Activated CD8-positive, alpha-beta memory T cell treated with anti-CD3 and anti-CD28 coated beads, Interleukin-2, amount 10 ng/mL, durations not matched to agents 7 days and 5 days (primary cell): ENCODE data around the gene ZKSCAN3. TPM values are rescaled to one million over a fixed set of nuclear protein-coding genes. Genes with fewer than 3 reads are reported as not detected.
"Not testable (repeated sequence)": the region's sequence is repeated elsewhere in the genome, so short reads cannot be mapped to it uniquely, and the experiment has no call there.

ENCODE experiments used
- ATAC-seq: fragments of 150-1000 bp; cut with Tn5 transposase; one replicate; pipeline ENCODE4 v1.10.0; 2021; ENCODE audit warnings: moderate library complexity
- CTCF ChIA-PET: fragments of 350-600 bp; sonication (Branson Sonifier 250); formaldehyde crosslinking; loops from one replicate; lab custom pipeline; 2021; ENCODE audit warnings: antibody characterized with exemption; lab: Charles Lee
- DNase-seq: peaks from one replicate; pipeline ENCODE4 v3.0.0-alpha.2; 2020
- H3K27ac Mint-ChIP-seq: one replicate; pipeline ENCODE4 v1.8.0; 2021; ENCODE audit warnings: mild to moderate bottlenecking, mixed read lengths
- H3K27me3 Mint-ChIP-seq: one replicate; pipeline ENCODE4 v1.8.0; 2021; ENCODE audit warnings: mixed read lengths
- H3K36me3 Mint-ChIP-seq: one replicate; pipeline ENCODE4 v1.8.0; 2021; ENCODE audit warnings: mild to moderate bottlenecking, mixed read lengths
- H3K4me1 Mint-ChIP-seq: one replicate; pipeline ENCODE4 v1.8.0; 2021; ENCODE audit warnings: mixed read lengths
- H3K4me3 Mint-ChIP-seq: one replicate; pipeline ENCODE4 v1.8.0; 2021; ENCODE audit warnings: mild to moderate bottlenecking, moderate library complexity, mixed read lengths
- H3K9me3 Mint-ChIP-seq: one replicate; pipeline ENCODE4 v1.8.0; 2022; ENCODE audit warnings: low read depth, mixed read lengths
- total RNA-seq, 2 experiments: library from RNA; stranded (reverse); gene quantifications; one replicate each; pipeline ENCODE4 v1.2.3, GENCODE V29; 2021

ZKSCAN3 gene
- total RNA-seq, 2 experiments from 2014 or later: 4.1 to 5.5 TPM

DNA sequence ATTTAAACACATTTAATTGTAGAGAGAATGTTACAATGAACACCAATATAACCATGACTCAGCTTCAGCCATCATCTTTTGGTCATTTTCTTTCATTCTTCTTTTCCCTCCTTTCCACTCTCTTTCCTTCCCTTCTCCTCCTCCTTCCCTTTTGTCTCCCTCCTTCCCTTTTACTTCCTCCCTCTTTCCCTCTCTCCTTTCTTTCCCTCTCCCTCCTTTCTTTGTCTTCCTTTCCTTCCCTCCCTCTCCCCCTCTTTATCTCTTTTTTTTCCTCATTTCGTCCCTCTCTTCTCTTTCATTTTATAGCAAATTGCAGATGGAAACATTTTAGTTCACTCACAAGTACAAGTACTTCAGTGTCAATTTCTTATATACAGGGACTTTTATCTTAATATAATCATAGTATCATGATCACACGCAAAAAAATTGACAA is 1.8 kb downstream of the ZKSCAN3 start:
- Mint-ChIP-seq H3K27ac (no peak overlapping the region), H3K4me3 (no peak overlapping the region)

GRCh38 chr6:28353356-28353755 is 3.6 kb downstream of the ZKSCAN3 start:
- no peak for ATAC-seq
- Mint-ChIP-seq H3K4me3 (no peak overlapping the region), H3K27me3 (no peaks in the 10 kb centered on the region), H3K36me3 (peaks cover 6% of the 10 kb centered on the region), H3K9me3 (no peaks in the 10 kb centered on the region), H3K4me1 (peaks cover 39% of the 10 kb centered on the region), H3K27ac (no peak overlapping the region)
- DNase-seq: no peak
- CTCF ChIA-PET: interaction anchor here (0.6 to 1.3 kb wide), 2 partner anchors 10 to 111 kb away, joined by 3 read pairs; no protein-coding TSS in a partner anchor

More for the DNA sequence above, 1.8 kb downstream of the ZKSCAN3 start:
- Mint-ChIP-seq H3K27me3 (peaks cover 13% of the 10 kb centered on the region), H3K4me1 (peaks cover 37% of the 10 kb centered on the region), H3K9me3 (no peaks in the 10 kb centered on the region), H3K36me3 (peaks cover 6% of the 10 kb centered on the region)
- ATAC-seq (no peak), DNase-seq (no peak)
- CTCF ChIA-PET: no interaction called here

- no peaks in the 10 kb centered on the region for H3K27me3 Mint-ChIP-seq
- no peak overlapping the region for H3K4me3 Mint-ChIP-seq
- H3K27ac Mint-ChIP-seq: no peak overlapping the region
- peaks cover 39% of the 10 kb centered on the region for H3K4me1 Mint-ChIP-seq
- ATAC-seq (no peak), DNase-seq (no peak)
- no peaks in the 10 kb centered on the region for H3K9me3 Mint-ChIP-seq
- H3K36me3 Mint-ChIP-seq: peaks cover 6% of the 10 kb centered on the region
- CTCF ChIA-PET: interaction anchor here (0.6 to 3.7 kb wide), 3 partner anchors 10 to 111 kb away, joined by 3 to 18 read pairs (median 3); partner anchors contain the start of gene ZSCAN31
Measured at GRCh38 chr6:28353981-28354676, 4.4 kb downstream of the ZKSCAN3 start.

DNA sequence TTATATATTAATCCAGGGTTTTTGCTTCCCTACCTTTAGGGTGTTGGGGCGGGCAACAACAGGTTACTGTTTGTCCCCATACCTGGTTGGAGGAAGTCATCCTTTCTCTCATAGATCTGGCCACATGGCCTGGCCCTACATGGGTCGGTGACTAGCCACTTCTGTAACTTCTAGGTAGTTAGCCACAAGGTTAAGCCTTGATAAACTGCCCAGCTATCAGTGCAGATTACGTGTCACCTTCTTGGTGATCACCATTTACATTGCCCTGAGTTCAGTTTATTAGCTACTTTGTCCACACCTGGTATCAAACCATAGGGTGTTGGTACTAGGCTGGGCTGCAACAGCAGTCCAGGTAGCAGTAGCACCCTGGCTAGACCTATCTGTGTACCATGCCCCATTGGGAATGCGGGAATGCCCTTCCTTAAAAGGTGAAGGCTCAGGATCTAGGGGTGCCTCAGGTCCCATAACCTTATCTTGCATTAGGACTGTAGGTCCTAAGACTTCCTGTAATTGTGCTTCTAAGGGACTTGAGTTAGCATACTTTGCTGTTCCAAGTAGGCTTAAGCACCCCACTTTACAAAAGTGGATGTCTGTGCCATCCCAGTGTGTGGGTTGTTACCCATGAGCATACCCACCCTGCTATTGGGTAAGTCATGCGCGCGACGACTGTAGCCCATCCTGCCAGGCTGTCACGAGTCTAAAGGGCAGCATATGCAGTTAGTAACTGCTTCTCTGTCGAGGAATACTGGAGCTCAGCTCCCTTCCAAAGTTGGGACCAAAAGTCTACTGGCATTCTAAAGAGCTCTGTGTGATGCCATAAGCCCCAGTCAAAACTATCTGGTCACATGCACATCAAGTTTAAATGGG is 5.2 kb downstream of the ZKSCAN3 start:
- Mint-ChIP-seq H3K27ac (no peak overlapping the region), H3K27me3 (no peaks in the 10 kb centered on the region), H3K9me3 (no peaks in the 10 kb centered on the region), H3K4me3 (peak overlapping the region; percentile 85), H3K36me3 (peaks cover 6% of the 10 kb centered on the region), H3K4me1 (peaks cover 33% of the 10 kb centered on the region)
- CTCF ChIA-PET: interaction anchor here (0.9 to 3.7 kb wide), 17 partner anchors 9 to 251 kb away, joined by 3 to 18 read pairs (median 6); partner anchors contain the start of genes ZKSCAN4, ZKSCAN8, ZSCAN16 and ZSCAN26
- no peak for ATAC-seq
- no peak for DNase-seq

- Mint-ChIP-seq H3K4me1 (peaks cover 23% of the 10 kb centered on the region), H3K27me3 (no peaks in the 10 kb centered on the region), H3K9me3 (no peaks in the 10 kb centered on the region), H3K4me3 (peak overlapping the region; percentile 85), H3K36me3 (peaks cover 6% of the 10 kb centered on the region), H3K27ac (peak overlapping the region; percentile 85)
- CTCF ChIA-PET: interaction anchor here (0.6 to 3.7 kb wide), 40 partner anchors 8 to 1209 kb away, joined by 3 to 18 read pairs (median 4); partner anchors contain the start of genes PGBD1, ZKSCAN4, ZKSCAN8 and ZSCAN16
- ATAC-seq (peak; percentile 86), DNase-seq (peak; percentile 77)
Measured at GRCh38 chr6:28355743-28356665, 6.3 kb downstream of the ZKSCAN3 start.

DNA sequence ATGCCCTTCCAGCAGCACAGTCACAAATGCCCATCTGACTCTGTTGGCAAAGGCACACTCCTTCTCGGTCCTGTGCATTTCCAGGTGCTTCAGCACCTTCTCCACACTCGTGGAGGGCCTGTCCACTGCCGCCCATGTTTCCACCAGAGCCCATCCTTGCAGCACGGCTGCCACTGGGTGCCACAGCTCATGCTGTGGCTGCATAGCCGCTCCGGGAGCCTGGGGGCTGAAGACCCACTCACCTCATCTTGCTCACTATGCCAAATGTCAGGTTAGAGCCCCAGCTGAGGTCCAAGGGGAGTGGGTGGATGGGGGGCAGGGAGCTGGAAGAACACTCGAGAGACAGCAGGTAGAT is 6.9 kb downstream of the ZKSCAN3 start:
- no peaks in the 10 kb centered on the region for H3K9me3 Mint-ChIP-seq
- no peak overlapping the region for H3K27ac Mint-ChIP-seq
- no peak overlapping the region for H3K4me3 Mint-ChIP-seq
- peaks cover 18% of the 10 kb centered on the region for H3K4me1 Mint-ChIP-seq
- ATAC-seq (no peak), DNase-seq (no peak)
- H3K27me3 Mint-ChIP-seq: no peaks in the 10 kb centered on the region
- CTCF ChIA-PET: interaction anchor here (0.6 to 3.7 kb wide), 28 partner anchors 8 to 462 kb away, joined by 3 to 18 read pairs (median 5); partner anchors contain the start of genes PGBD1, ZKSCAN8, ZSCAN16 and ZSCAN26
- peaks cover 6% of the 10 kb centered on the region for H3K36me3 Mint-ChIP-seq

DNA sequence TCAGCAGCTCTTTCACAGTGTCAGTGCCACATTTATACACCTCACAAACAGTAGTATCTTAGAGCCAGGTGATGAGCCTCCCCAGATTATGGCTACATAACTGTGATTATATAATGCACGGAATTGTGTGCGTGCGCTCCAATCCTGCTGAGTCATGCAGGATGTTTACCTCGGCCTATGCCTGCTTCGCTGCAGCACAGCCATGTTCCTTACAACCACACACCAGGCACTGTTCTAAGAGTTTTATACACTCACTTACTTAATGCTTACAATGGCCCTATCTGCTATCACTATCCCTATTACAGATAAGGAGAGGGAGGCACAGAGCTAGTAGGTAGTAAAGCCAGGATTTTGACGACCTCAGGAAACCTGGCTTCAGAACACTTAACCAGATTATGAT is 7.3 kb downstream of the ZKSCAN3 start:
- H3K9me3 Mint-ChIP-seq: no peaks in the 10 kb centered on the region
- peaks cover 4% of the 10 kb centered on the region for H3K36me3 Mint-ChIP-seq
- ATAC-seq (no peak), DNase-seq (no peak)
- H3K27ac Mint-ChIP-seq: no peak overlapping the region
- H3K27me3 Mint-ChIP-seq: no peaks in the 10 kb centered on the region
- H3K4me3 Mint-ChIP-seq: no peak overlapping the region
- H3K4me1 Mint-ChIP-seq: peaks cover 15% of the 10 kb centered on the region
- CTCF ChIA-PET: interaction anchor here (0.9 to 3.7 kb wide), 3 partner anchors 8 to 232 kb away, joined by 3 to 18 read pairs (median 6); partner anchors contain the start of genes ZSCAN16 and ZSCAN31

DNA sequence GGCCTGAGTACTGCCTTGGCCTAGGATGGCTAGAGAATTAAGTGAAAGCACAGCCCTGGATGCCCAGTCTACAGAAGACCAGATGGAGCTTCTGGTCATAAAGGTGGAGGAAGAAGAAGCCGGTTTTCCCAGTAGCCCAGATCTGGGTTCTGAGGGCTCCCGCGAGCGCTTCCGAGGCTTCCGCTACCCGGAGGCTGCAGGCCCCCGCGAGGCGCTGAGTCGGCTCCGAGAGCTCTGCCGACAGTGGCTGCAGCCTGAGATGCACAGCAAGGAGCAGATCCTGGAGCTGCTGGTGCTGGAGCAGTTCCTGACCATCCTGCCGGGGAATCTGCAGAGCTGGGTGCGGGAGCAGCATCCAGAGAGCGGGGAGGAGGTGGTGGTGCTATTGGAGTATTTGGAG is 9.8 kb downstream of the ZKSCAN3 start:
- not testable (repeated sequence) for H3K36me3 Mint-ChIP-seq, H3K27ac Mint-ChIP-seq, H3K9me3 Mint-ChIP-seq, ATAC-seq, DNase-seq, H3K4me3 Mint-ChIP-seq, H3K27me3 Mint-ChIP-seq
- CTCF ChIA-PET: interaction anchor here (1.3 kb wide), 1 partner anchor 11 kb away, joined by 5 read pairs; no protein-coding TSS in a partner anchor
- H3K4me1 Mint-ChIP-seq: peaks cover 15% of the 10 kb centered on the region

GRCh38 chr6:28360961-28361360 is 11.2 kb downstream of the ZKSCAN3 start:
- H3K27me3 Mint-ChIP-seq: no peaks in the 10 kb centered on the region
- CTCF ChIA-PET: no interaction called here

GRCh38 chr6:28365590-28365989 is 15.8 kb downstream of the ZKSCAN3 start:
- ATAC-seq, H3K4me1 Mint-ChIP-seq, H3K27me3 Mint-ChIP-seq, H3K9me3 Mint-ChIP-seq, H3K27ac Mint-ChIP-seq, DNase-seq, H3K4me3 Mint-ChIP-seq: not testable (repeated sequence)
- peaks cover 24% of the 10 kb centered on the region for H3K36me3 Mint-ChIP-seq
- CTCF ChIA-PET: interaction anchor here (1.2 to 1.5 kb wide), 2 partner anchors 9 to 16 kb away, joined by 3 read pairs; no protein-coding TSS in a partner anchor

More at GRCh38 chr6:28360961-28361360, 11.2 kb downstream of the ZKSCAN3 start:
- no peak overlapping the region for H3K27ac Mint-ChIP-seq
- DNase-seq (no peak), ATAC-seq (no peak)
- H3K4me3 Mint-ChIP-seq: no peak overlapping the region
- H3K9me3 Mint-ChIP-seq: no peaks in the 10 kb centered on the region
- H3K36me3 Mint-ChIP-seq: peaks cover 17% of the 10 kb centered on the region
- H3K4me1 Mint-ChIP-seq: peaks cover 7% of the 10 kb centered on the region

GRCh38 chr6:28368522-28368921 is 18.8 kb downstream of the ZKSCAN3 start:
- Mint-ChIP-seq H3K4me1 (no peaks in the 10 kb centered on the region), H3K9me3 (no peaks in the 10 kb centered on the region), H3K36me3 (peaks cover 24% of the 10 kb centered on the region), H3K27me3 (no peaks in the 10 kb centered on the region), H3K4me3 (no peak overlapping the region), H3K27ac (no peak overlapping the region)
- DNase-seq (no peak), ATAC-seq (no peak)
- CTCF ChIA-PET: no interaction called here

GRCh38 chr6:28369463-28369862 is 19.7 kb downstream of the ZKSCAN3 start:
- DNase-seq (no peak), ATAC-seq (no peak)
- no peaks in the 10 kb centered on the region for H3K27me3 Mint-ChIP-seq
- H3K9me3 Mint-ChIP-seq: no peaks in the 10 kb centered on the region
- H3K36me3 Mint-ChIP-seq: peaks cover 19% of the 10 kb centered on the region
- H3K4me3 Mint-ChIP-seq: no peak overlapping the region
- CTCF ChIA-PET: no interaction called here
- no peaks in the 10 kb centered on the region for H3K4me1 Mint-ChIP-seq
- no peak overlapping the region for H3K27ac Mint-ChIP-seq
